HEK293T (cell line): ENCODE results near the gene ZNF844.

ENCODE experiments used
- BHLHE40 ChIP-seq: fragments of 450-650 bp; IDR thresholded peaks from 2 replicates; pipeline ENCODE4 v1.6.1; 2016; ENCODE audit warnings: mild to moderate bottlenecking, moderate library complexity, borderline replicate concordance
- CTBP1 ChIP-seq: fragments of 450-650 bp; IDR thresholded peaks from 2 replicates; pipeline ENCODE4 v1.6.1; 2016; ENCODE audit warnings: borderline replicate concordance
- ELF4 ChIP-seq: fragments of 450-650 bp; IDR thresholded peaks from 2 replicates; pipeline ENCODE4 v1.6.1; 2017; ENCODE audit warnings: antibody characterized with exemption
- FOXA1 ChIP-seq: fragments of 450-650 bp; IDR thresholded peaks from 2 replicates; pipeline ENCODE4 v1.6.1; 2016; ENCODE audit warnings: mild to moderate bottlenecking
- FOXK2 ChIP-seq: fragments of 450-650 bp; IDR thresholded peaks from 2 replicates; pipeline ENCODE4 v1.6.1; 2016; ENCODE audit warnings: mild to moderate bottlenecking
- FOXM1 ChIP-seq: fragments of 450-650 bp; IDR thresholded peaks from 2 replicates; pipeline ENCODE4 v1.6.1; 2017; ENCODE audit warnings: mild to moderate bottlenecking, borderline replicate concordance
- HDGF ChIP-seq: fragments of 450-650 bp; IDR thresholded peaks from 2 replicates; pipeline ENCODE4 v1.6.1; 2017; ENCODE audit warnings: antibody characterized with exemption, borderline replicate concordance
- L3MBTL2 ChIP-seq: fragments of 450-650 bp; conservative IDR thresholded peaks from 2 replicates; pipeline ENCODE4 v1.6.1; 2016; ENCODE audit warnings: mild to moderate bottlenecking
- LEF1 ChIP-seq: fragments of 450-650 bp; IDR thresholded peaks from 2 replicates; pipeline ENCODE4 v1.6.1; 2017; ENCODE audit warnings: mild to moderate bottlenecking, borderline replicate concordance
- NFRKB ChIP-seq: fragments of 450-650 bp; IDR thresholded peaks from 2 replicates; pipeline ENCODE4 v1.6.1; 2016; ENCODE audit warnings: mild to moderate bottlenecking, moderate library complexity
- SP1 ChIP-seq: fragments of 450-650 bp; IDR thresholded peaks from 2 replicates; pipeline ENCODE4 v1.6.1; 2017
- SUZ12 ChIP-seq: fragments of 450-650 bp; IDR thresholded peaks from 2 replicates; pipeline ENCODE4 v1.6.1; 2016; ENCODE audit warnings: mild to moderate bottlenecking
- TARDBP ChIP-seq: fragments of 450-650 bp; IDR thresholded peaks from 2 replicates; pipeline ENCODE4 v1.6.1; 2016
- ZNF384 ChIP-seq: fragments of 450-650 bp; IDR thresholded peaks from 2 replicates; pipeline ENCODE4 v1.6.1; 2016

DNA sequence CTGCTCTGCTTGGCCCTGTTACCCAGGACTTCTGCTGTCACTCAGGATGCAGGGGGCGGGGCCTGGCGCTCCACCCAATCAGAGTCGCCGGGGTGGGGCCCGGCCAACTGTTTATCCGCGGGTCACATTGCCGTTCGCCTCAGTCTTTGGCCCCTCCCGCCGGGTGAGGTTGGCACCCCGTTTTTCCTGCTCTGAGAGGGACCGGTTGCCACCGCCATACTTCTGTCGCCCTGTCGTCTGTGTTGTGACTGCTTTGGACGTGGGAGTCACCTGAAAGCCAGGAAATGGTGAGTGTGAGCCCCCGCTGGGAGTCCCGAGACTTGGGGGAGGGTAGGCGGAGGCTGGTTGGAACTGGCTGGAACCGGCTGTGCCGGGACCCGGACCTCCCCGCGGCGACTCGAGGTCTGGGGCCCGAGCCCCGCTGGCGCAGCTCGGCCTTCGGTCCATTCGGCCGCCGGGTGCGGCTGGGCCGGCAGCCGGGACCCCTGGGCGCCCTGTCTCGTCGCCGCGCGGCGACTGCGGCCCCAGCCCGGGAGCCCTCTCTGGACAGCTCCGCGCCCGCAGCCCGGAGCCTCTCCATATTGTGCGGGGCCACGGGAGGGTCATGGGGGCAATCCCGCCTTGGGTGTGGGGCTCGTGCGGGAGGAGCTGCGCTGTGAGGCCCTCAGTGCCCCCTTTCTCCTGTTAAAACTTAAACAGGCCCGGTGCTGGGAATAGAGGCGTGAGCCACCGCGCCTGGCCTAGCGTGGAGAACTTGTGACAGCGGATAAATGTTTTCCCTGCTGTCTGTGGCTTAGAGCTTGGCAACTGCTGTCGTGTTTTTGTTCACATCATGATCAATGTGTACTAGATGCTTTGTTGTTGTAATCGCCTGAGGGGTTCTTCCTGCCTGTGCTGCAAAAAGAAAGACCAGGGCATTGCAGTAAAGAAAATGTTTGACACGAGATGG is at the start of gene ZNF844:
- TF ChIP-seq LEF1 (no peak), BHLHE40 (no peak), L3MBTL2 (no peak), SUZ12 (no peak), FOXM1 (no peak), SP1 (no peak), ZNF384 (no peak), HDGF (no peak), CTBP1 (no peak), NFRKB (no peak), FOXA1 (no peak), TARDBP (no peak), FOXK2 (no peak), ELF4 (no peak)
